ENCODE data around the gene TLK1. TPM values are rescaled to one million over a fixed set of nuclear protein-coding genes. Genes with fewer than 3 reads are reported as not detected.

Gene TLK1
- total and polyA plus RNA-seq, 9 of the 15 experiments (the other 6 are each of a cell fraction or from before 2014, with no cell fraction given): 20.2 to 101 (median 40.5) TPM

- TF ChIP-seq UBTF (IDR thresholded peaks at IDR 0.05; ENCODE audit: borderline replicate concordance in 1 of 2, low read depth in 2 of 2, low read length in 2 of 2): no peak
- TF ChIP-seq HMBOX1 (IDR thresholded peaks at IDR 0.05): 0 out of 2 replicates have a peak, but pooled peaks have one; percentile 35
- TF ChIP-seq ATF4 (CRISPR knock-in tag; IDR thresholded peaks at IDR 0.05): no peak
- no peak for TF ChIP-seq ZNF347 (CRISPR knock-in tag; IDR thresholded peaks at IDR 0.05; ENCODE audit: low read depth)
- 0 out of 2 replicates have a peak, but pooled peaks have one; percentile 11 for TF ChIP-seq ZNF384 (IDR thresholded peaks at IDR 0.05; ENCODE audit: low read depth, low read length)
- TF ChIP-seq WHSC1 (IDR thresholded peaks at IDR 0.05; ENCODE audit: low read length): no peak
- TF ChIP-seq ZC3H4 (CRISPR knock-in tag; IDR thresholded peaks at IDR 0.05; ENCODE audit: borderline replicate concordance): no peak
- TF ChIP-seq NELFE (IDR thresholded peaks at IDR 0.05; ENCODE audit: insufficient read depth, insufficient read length): no peak
- TF ChIP-seq ELK1 (CRISPR knock-in tag; IDR thresholded peaks at IDR 0.05): no peak
- TF ChIP-seq ZNF507 (tag; conservative IDR thresholded peaks at IDR 0.05): no peak
- no peak for TF ChIP-seq POLR3A (IDR thresholded peaks at IDR 0.05; ENCODE audit: borderline replicate concordance, extremely low read depth, insufficient read depth, insufficient read length)
- no peak for TF ChIP-seq MYC (IDR thresholded peaks at IDR 0.05; ENCODE audit: low read depth, low read length)
- TF ChIP-seq MYC (CRISPR knock-in tag; IDR thresholded peaks at IDR 0.05; ENCODE audit: borderline replicate concordance, low read depth): no peak
- TF ChIP-seq CCNT2 (IDR thresholded peaks at IDR 0.05; ENCODE audit: borderline replicate concordance, extremely low read depth, insufficient read length, low read depth, low read length): no peak
- TF ChIP-seq MAFG (tag; conservative IDR thresholded peaks at IDR 0.05): no peak
- no peak for TF ChIP-seq ARID2 (IDR thresholded peaks at IDR 0.05)
- TF ChIP-seq GMEB1 (CRISPR knock-in tag; IDR thresholded peaks at IDR 0.05): no peak
- TF ChIP-seq ZNF398 (CRISPR knock-in tag; IDR thresholded peaks at IDR 0.05): no peak
Measured at GRCh38 chr2:171141320-171141719, 19.4 kb downstream of the TLK1 start (continued).

Data from K562 (cell line).